ENCODE results near the gene PROS1. TPM values are rescaled to one million over a fixed set of nuclear protein-coding genes. Genes with fewer than 3 reads are reported as not detected.

The PROS1 gene
- total RNA-seq, 1 donor from 2014 or later = 19.8 TPM

DNA sequence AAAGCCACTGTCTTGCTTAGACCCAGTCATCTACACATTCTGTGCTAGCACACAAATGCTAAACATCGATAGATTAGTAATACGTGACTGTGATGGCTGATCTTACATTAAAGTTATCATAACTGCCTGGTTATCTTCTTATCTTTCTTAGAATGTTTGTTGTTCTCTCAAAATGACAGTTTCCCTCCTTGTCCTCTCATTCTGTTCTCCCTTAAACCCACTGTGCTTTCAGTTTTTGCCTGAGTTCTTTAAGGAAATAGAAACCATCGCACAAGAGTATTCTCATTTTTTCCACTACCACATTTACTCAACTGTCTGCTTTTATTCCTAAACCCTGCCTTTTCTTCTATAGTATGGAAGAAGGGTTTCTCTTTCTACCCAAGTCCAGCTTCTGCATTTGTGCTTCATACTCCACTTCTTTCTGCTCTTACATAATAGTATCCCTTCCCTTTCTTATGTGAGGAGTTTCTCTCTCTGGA, 37.6 kb upstream of the PROS1 start:
- TF ChIP-seq, protein P1, sequence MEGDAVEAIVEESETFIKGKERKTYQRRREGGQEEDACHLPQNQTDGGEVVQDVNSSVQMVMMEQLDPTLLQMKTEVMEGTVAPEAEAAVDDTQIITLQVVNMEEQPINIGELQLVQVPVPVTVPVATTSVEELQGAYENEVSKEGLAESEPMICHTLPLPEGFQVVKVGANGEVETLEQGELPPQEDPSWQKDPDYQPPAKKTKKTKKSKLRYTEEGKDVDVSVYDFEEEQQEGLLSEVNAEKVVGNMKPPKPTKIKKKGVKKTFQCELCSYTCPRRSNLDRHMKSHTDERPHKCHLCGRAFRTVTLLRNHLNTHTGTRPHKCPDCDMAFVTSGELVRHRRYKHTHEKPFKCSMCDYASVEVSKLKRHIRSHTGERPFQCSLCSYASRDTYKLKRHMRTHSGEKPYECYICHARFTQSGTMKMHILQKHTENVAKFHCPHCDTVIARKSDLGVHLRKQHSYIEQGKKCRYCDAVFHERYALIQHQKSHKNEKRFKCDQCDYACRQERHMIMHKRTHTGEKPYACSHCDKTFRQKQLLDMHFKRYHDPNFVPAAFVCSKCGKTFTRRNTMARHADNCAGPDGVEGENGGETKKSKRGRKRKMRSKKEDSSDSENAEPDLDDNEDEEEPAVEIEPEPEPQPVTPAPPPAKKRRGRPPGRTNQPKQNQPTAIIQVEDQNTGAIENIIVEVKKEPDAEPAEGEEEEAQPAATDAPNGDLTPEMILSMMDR (IDR thresholded peaks at IDR 0.05; ENCODE audit: unreplicated experiment) = no peak
- H3K4me1 Mint-ChIP-seq (ENCODE audit: unreplicated experiment) = peaks cover 3% of the 10 kb centered on the region
- DNase-seq (ENCODE audit: low spot score) = no peak
- no peak overlapping the region for H3K27ac Mint-ChIP-seq (ENCODE audit: unreplicated experiment)
- peaks cover 11% of the 10 kb centered on the region for H3K36me3 Mint-ChIP-seq (ENCODE audit: low read depth, unreplicated experiment)
- no peaks in the 10 kb centered on the region for H3K27me3 Mint-ChIP-seq (ENCODE audit: unreplicated experiment)
- H3K4me3 Mint-ChIP-seq (ENCODE audit: unreplicated experiment) = no peak overlapping the region
- H3K9me3 Mint-ChIP-seq (ENCODE audit: unreplicated experiment) = no peaks in the 10 kb centered on the region

DNA sequence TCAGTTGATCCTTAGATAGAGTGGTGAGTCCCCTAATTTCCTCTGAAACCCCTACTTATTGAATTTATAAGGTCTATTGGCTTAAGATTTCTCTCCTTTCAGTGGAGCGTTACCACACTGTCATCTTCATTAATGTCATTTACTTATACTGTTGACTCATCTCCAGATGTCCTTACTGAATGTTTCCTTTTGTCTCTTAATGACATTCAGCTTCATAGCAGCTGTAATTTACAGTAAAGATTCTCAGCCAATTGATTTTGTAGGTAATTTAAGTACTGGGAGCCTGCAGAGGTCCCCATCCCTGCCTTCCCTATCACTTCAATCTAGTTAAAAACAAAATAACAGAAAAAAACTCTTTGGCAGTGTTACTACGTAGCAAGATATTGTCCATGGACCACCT, 35.9 kb upstream of the PROS1 start:
- no peak overlapping the region for H3K27ac Mint-ChIP-seq (ENCODE audit: unreplicated experiment)
- H3K9me3 Mint-ChIP-seq (ENCODE audit: unreplicated experiment) = no peaks in the 10 kb centered on the region
- peaks cover 3% of the 10 kb centered on the region for H3K4me1 Mint-ChIP-seq (ENCODE audit: unreplicated experiment)
- DNase-seq (ENCODE audit: low spot score) = no peak
- TF ChIP-seq, protein P1 (IDR thresholded peaks at IDR 0.05; ENCODE audit: unreplicated experiment) = no peak
- H3K27me3 Mint-ChIP-seq (ENCODE audit: unreplicated experiment) = no peaks in the 10 kb centered on the region
- H3K4me3 Mint-ChIP-seq (ENCODE audit: unreplicated experiment) = no peak overlapping the region
- peaks cover 12% of the 10 kb centered on the region for H3K36me3 Mint-ChIP-seq (ENCODE audit: low read depth, unreplicated experiment)

DNA sequence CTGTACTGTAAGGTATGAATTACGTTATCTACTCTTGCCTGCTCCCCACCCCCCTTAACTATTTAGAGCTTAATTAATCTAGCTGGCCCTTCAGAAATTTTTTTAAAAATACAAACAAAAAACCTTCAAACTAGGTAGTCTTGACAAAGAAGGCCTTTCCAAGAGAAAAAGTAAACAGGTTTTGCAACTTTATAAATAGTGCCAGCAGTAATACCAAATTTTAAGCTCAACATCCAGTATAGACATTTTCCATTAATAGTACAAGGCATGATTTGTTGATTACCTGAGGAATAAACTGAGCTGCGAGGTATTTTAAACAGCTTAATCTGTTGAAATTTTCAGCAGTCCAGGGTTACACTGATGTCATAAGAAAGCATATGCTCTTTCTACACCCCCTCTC, 34.6 kb upstream of the PROS1 start:
- TF ChIP-seq, protein P1 (IDR thresholded peaks at IDR 0.05; ENCODE audit: unreplicated experiment) = no peak
- Mint-ChIP-seq H3K27ac (ENCODE audit: unreplicated experiment) (no peak overlapping the region), H3K4me3 (ENCODE audit: unreplicated experiment) (no peak overlapping the region), H3K4me1 (ENCODE audit: unreplicated experiment) (peaks cover 3% of the 10 kb centered on the region), H3K36me3 (ENCODE audit: low read depth, unreplicated experiment) (peaks cover 12% of the 10 kb centered on the region), H3K27me3 (ENCODE audit: unreplicated experiment) (no peaks in the 10 kb centered on the region), H3K9me3 (ENCODE audit: unreplicated experiment) (no peaks in the 10 kb centered on the region)
- no peak for DNase-seq (ENCODE audit: low spot score)

DNA sequence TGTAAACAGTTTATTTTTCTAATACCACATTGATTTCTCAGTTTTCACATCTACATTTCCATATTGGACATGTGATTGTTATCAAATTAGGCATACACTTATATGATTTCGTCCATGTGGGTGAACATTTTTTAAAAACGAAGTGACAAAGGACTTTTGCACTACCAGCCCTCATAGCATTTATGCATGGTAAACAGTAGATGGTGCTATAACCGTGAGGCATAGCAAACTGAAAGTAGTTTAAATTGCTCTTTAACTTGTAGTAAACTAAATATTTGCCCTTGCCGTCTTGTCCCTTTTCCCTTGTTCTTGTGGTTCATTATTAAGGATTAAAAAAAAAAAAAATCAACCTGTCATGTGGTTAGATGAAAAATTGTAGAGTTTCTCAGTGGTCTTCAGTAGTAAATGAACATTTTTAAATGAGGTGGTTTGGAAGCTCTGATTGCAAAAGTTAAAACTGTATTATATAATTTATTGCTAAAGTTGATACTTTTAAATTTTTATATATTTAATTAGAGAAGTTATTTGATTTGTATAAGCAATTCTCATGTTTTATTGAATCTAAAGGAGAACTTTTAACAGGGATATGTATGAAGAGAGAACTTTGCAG, 30.7 kb upstream of the PROS1 start:
- no peaks in the 10 kb centered on the region for H3K9me3 Mint-ChIP-seq (ENCODE audit: unreplicated experiment)
- peaks cover 3% of the 10 kb centered on the region for H3K36me3 Mint-ChIP-seq (ENCODE audit: low read depth, unreplicated experiment)
- no peak overlapping the region for H3K27ac Mint-ChIP-seq (ENCODE audit: unreplicated experiment)
- H3K4me1 Mint-ChIP-seq (ENCODE audit: unreplicated experiment) = no peaks in the 10 kb centered on the region
- DNase-seq (ENCODE audit: low spot score) = no peak
- no peaks in the 10 kb centered on the region for H3K27me3 Mint-ChIP-seq (ENCODE audit: unreplicated experiment)
- H3K4me3 Mint-ChIP-seq (ENCODE audit: unreplicated experiment) = no peak overlapping the region
- TF ChIP-seq, protein P1 (IDR thresholded peaks at IDR 0.05; ENCODE audit: unreplicated experiment) = no peak

DNA sequence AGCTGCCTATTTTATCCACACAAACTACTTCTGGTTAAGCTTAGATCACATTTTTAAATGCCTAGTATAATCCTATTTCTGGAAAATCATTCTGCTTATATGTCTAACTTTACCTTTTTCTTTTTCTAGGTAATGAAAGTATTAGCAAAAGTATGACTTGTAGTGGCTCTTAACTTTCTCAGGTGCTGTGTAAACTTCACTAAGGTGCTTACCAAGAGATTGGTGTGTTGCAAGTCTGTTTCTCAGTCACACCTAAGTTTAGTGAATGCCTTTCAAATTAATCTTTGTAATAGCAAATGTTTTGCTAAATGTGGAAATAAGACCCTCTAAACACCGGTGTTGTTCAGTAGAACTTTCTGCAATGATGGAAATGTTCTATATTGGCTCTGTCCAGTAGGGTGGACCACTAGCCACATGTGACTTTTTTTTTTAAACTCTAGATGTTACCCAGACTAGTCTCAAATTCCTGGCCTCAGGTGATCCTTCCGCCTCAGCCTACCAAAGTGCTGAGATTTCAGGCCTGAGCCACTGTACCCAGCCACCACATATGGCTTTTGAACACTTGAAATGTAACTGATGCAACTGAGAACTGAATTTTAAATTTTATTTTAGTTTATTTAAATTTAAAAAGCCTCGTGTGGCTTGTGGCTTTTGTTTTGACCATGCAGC, 28.3 kb upstream of the PROS1 start:
- TF ChIP-seq, protein P1 (IDR thresholded peaks at IDR 0.05; ENCODE audit: unreplicated experiment) = no peak
- no peak for DNase-seq (ENCODE audit: low spot score)
- no peaks in the 10 kb centered on the region for H3K27me3 Mint-ChIP-seq (ENCODE audit: unreplicated experiment)
- H3K36me3 Mint-ChIP-seq (ENCODE audit: low read depth, unreplicated experiment) = peaks cover 3% of the 10 kb centered on the region
- no peak overlapping the region for H3K4me3 Mint-ChIP-seq (ENCODE audit: unreplicated experiment)
- H3K27ac Mint-ChIP-seq (ENCODE audit: unreplicated experiment) = no peak overlapping the region
- H3K9me3 Mint-ChIP-seq (ENCODE audit: unreplicated experiment) = no peaks in the 10 kb centered on the region
- no peaks in the 10 kb centered on the region for H3K4me1 Mint-ChIP-seq (ENCODE audit: unreplicated experiment)
